Endodermal cell (in vitro differentiated cells): ENCODE measurements around the gene LGALS4. TPM values are rescaled to one million over a fixed set of nuclear protein-coding genes. Genes with fewer than 3 reads are reported as not detected.

Experiments
- DNase-seq: peaks from one replicate; pipeline ENCODE4 v3.0.0-alpha.2; 2017
- H3K27ac ChIP-seq: 2 replicates; pipeline ENCODE4 v1.5.1; 2013; ENCODE audit warnings: mild to moderate bottlenecking, low read depth, low read length, moderate library complexity
- H3K27me3 ChIP-seq: 2 replicates; pipeline ENCODE4 v1.6.1; 2013; ENCODE audit warnings: mild to moderate bottlenecking, low read length, moderate library complexity; ENCODE audit not compliant: insufficient read depth, control insufficient read depth, poor library complexity, severe bottlenecking
- H3K36me3 ChIP-seq: 2 replicates; pipeline ENCODE4 v1.7.0; 2013; ENCODE audit warnings: mild to moderate bottlenecking, low read length, moderate library complexity; ENCODE audit not compliant: control insufficient read depth, insufficient read depth
- H3K4me1 ChIP-seq: one replicate; pipeline ENCODE4 v1.7.0; 2013; ENCODE audit warnings: low read length; ENCODE audit not compliant: control insufficient read depth, insufficient read depth
- H3K4me3 ChIP-seq: 2 replicates; pipeline ENCODE4 v1.5.1; 2013; ENCODE audit warnings: mild to moderate bottlenecking, low read length, moderate library complexity
- H3K9ac ChIP-seq: 2 replicates; pipeline ENCODE4 v1.6.1; 2013; ENCODE audit warnings: mild to moderate bottlenecking, low read length, moderate library complexity; ENCODE audit not compliant: poor library complexity, severe bottlenecking; ENCODE audit errors: extremely low read depth
- H3K9me3 ChIP-seq: 2 replicates; pipeline ENCODE4 v1.6.1; 2013; ENCODE audit warnings: mild to moderate bottlenecking, low read length, moderate library complexity; ENCODE audit not compliant: control insufficient read depth
- H3K27ac Mint-ChIP-seq: 2 replicates; pipeline ENCODE4 v1.8.0; 2020; ENCODE audit warnings: mixed read lengths
- H3K27me3 Mint-ChIP-seq: 2 replicates; pipeline ENCODE4 v1.8.0; 2021; ENCODE audit warnings: mild to moderate bottlenecking, mixed read lengths; ENCODE audit not compliant: insufficient read depth
- H3K36me3 Mint-ChIP-seq: 2 replicates; pipeline ENCODE4 v1.8.0; 2020; ENCODE audit warnings: low read depth, mixed read lengths
- H3K4me1 Mint-ChIP-seq: 2 replicates; pipeline ENCODE4 v1.8.0; 2020; ENCODE audit warnings: mixed read lengths
- H3K4me3 Mint-ChIP-seq: 2 replicates; pipeline ENCODE4 v1.8.0; 2020; ENCODE audit warnings: mild to moderate bottlenecking, moderate library complexity, mixed read lengths
- H3K9me3 Mint-ChIP-seq: 2 replicates; pipeline ENCODE4 v1.8.0; 2020; ENCODE audit warnings: mild to moderate bottlenecking, mixed read lengths
- CTCF ChIP-seq: fragments of 200-600 bp; sonication (generic); conservative IDR thresholded peaks from 2 replicates; pipeline ENCODE4 v1.5.0; 2021; ENCODE audit warnings: antibody characterized with exemption, mild to moderate bottlenecking
- WGBS, 2 experiments: methylation state at CpG; one replicate each; pipeline versions ENCODE4 v1.1.5 to v1.1.7; 2013; ENCODE audit warnings: missing lambda C conversion rate in 2 of 2, mixed read lengths in 1 of 2; ENCODE audit not compliant: insufficient coverage in 1 of 2, insufficient read length in 1 of 2; 5-methylcytosine and 5-hydroxymethylcytosine counted together
- total RNA-seq, 2 donors: library from RNA; stranded (reverse); fragmentation: NEBNext Ultra II Directional in 1 of 2; extraction: Animal tissue kit (Norgen Biotek cat#: 25700) in 1 of 2; gene quantifications; 2 replicates in 1 of 2; 3 replicates in 1 of 2; pipeline ENCODE4 v1.2.1, GENCODE V29; 2021

LGALS4 gene
- total RNA-seq, 2 donors from 2014 or later = 0.49 to 0.84 TPM

DNA sequence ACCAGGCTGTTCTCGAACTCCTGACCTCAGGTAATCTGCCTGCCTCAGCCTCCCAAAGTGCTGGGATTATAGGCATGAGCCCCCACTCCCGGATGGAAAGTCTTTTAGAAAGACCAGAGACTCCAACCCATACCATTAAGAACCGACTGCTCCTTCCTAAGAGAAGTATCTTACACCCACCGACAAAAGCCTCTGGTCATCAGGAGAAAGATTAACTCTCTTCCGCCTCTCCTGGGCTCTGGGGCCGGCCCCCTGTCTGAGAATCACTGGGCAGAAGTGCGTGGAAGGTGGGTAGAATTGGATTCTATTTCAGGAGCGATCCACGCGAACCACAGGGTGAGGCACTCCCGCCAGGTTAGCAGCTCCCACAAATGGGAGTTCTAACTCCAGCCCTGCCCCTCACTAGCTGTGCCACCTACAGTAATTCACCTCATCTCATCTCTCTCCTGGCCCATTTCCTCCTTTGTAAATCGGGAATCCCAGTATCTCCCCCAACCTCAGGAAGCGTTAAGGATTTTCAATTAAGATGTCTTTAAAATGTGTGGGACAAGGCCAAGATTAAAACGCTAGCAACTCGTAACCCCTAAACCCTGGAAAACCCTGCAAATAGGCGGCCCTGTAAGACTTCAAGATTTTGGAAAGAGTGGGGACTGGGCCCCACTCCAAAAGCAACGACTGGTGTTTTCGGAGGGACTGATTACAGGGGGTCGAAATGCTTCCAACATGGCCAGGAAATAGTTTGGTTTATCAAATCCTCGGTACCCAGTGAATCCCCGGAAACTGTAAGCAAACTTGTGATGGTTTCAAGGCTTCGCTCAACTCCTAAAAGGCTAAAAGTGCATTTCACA, 35.8 kb upstream of the LGALS4 start:
- H3K4me1 ChIP-seq = peaks cover 8% of the 10 kb centered on the region
- peaks cover 17% of the 10 kb centered on the region for H3K4me1 Mint-ChIP-seq
- H3K36me3 ChIP-seq = peaks cover 51% of the 10 kb centered on the region
- H3K27ac ChIP-seq = peak overlapping the region; percentile 99
- peak overlapping the region; percentile 82 for H3K9ac ChIP-seq
- H3K9me3 ChIP-seq = no peaks in the 10 kb centered on the region
- WGBS, 2 experiments = 24 to 33% methylated on average over 10 to 21 of the region's 22 CpGs
- no peaks in the 10 kb centered on the region for H3K27me3 ChIP-seq
- peaks cover 52% of the 10 kb centered on the region for H3K36me3 Mint-ChIP-seq
- peak overlapping the region; percentile 99 for H3K27ac Mint-ChIP-seq
- peak; percentile 40 for DNase-seq
- H3K27me3 Mint-ChIP-seq = no peaks in the 10 kb centered on the region
- peak overlapping the region; percentile 90 for H3K4me3 ChIP-seq
- no peak for TF ChIP-seq CTCF
- peaks cover 1% of the 10 kb centered on the region for H3K9me3 Mint-ChIP-seq
- peak overlapping the region; percentile 85 for H3K4me3 Mint-ChIP-seq

- Histone ChIP-seq H3K36me3 (peaks cover 76% of the 10 kb centered on the region), H3K27ac (no peak overlapping the region), H3K9me3 (no peaks in the 10 kb centered on the region), H3K4me3 (no peak overlapping the region), H3K9ac (no peak overlapping the region), H3K27me3 (no peaks in the 10 kb centered on the region), H3K4me1 (peaks cover 8% of the 10 kb centered on the region)
- Mint-ChIP-seq H3K4me3 (no peak overlapping the region), H3K36me3 (peaks cover 77% of the 10 kb centered on the region), H3K27me3 (no peaks in the 10 kb centered on the region), H3K27ac (no peak overlapping the region), H3K4me1 (peaks cover 17% of the 10 kb centered on the region), H3K9me3 (no peaks in the 10 kb centered on the region)
- no peak for TF ChIP-seq CTCF
- no peak for DNase-seq
- 88 to 100% methylated on average over 1 to 2 of the region's 2 CpGs for WGBS, 2 experiments
These were observed 33.4 kb upstream of the LGALS4 start for GRCh38 chr19:38846097-38846496.

DNA sequence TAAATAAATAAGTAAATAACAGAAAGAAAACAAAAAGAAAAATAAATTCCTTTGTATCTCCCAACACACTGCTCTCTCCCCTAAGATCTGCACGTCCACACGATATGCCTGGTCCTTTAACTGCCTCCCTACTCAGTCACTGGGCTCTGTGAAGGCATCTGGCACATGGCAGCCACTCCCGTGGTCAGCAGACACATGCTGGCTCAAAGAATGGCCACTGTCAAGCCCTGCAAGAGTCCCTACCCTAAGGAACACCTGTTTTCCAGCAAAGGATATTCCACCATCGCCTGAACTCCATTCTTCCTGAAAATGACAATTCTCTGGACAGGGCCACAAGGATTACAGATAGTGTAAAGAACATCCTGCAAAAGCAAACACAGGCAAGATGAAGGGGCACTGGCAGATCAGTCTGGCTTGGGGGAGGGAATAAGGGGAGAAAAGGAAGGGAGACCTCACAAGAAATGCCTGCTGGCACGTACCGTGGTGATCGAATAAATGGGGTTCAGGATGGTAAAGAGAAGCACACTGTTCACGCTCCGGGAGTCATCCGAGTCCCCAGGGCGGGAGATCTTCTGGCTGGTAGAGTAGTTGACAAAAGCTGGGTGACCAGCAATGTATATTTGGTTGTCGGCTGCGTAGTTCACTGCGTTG, 32.8 kb upstream of the LGALS4 start:
- Histone ChIP-seq H3K4me1 (peaks cover 8% of the 10 kb centered on the region), H3K4me3 (no peak overlapping the region), H3K27ac (no peak overlapping the region), H3K9me3 (no peaks in the 10 kb centered on the region), H3K9ac (no peak overlapping the region), H3K27me3 (no peaks in the 10 kb centered on the region), H3K36me3 (peaks cover 81% of the 10 kb centered on the region)
- 94 to 98% methylated on average over 11 to 14 of the region's 14 CpGs for WGBS, 2 experiments
- Mint-ChIP-seq H3K4me3 (no peak overlapping the region), H3K27ac (peak overlapping the region; percentile 62), H3K36me3 (peaks cover 83% of the 10 kb centered on the region), H3K4me1 (peaks cover 17% of the 10 kb centered on the region), H3K27me3 (no peaks in the 10 kb centered on the region), H3K9me3 (no peaks in the 10 kb centered on the region)
- DNase-seq = no peak
- TF ChIP-seq CTCF = no peak
